ENCODE measurements around the gene NKD1.
"Not testable (repeated sequence)": the region's sequence is repeated elsewhere in the genome, so short reads cannot be mapped to it uniquely, and the experiment has no call there.

The NKD1 gene

DNA sequence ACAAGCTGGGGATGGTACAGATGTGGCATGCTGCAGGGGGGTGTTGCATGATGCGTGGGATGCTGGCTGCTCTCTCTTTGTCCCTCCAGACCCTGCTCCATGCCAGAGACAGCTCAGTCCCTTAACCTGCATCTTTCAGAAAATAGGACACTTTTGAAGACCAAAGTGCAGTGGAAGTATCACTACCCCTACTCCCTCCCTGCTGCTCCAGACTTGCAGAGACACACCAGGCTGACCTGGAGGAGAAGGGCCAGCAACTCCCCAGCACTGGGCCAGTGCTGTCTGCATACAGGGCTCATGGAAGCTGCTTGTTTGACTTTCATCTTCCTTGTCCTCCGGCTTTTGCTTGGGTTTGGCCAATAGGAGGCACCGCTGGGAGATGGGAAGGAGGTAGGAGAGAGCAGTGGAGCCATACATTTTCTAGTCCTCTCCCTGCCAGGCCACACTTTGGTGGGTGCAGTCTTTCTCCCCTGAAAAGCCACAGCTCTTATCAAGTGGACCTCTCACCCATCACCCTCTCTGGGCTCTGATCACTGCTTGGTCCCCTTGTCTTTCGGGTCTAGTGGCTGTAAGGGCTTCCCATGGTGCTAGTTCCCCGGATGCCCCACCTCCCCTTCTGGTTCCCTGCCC lies 46.1 kb upstream of the NKD1 start:
- no peaks in the 10 kb centered on the region for H3K36me3 ChIP-seq
- TF ChIP-seq, protein P1, sequence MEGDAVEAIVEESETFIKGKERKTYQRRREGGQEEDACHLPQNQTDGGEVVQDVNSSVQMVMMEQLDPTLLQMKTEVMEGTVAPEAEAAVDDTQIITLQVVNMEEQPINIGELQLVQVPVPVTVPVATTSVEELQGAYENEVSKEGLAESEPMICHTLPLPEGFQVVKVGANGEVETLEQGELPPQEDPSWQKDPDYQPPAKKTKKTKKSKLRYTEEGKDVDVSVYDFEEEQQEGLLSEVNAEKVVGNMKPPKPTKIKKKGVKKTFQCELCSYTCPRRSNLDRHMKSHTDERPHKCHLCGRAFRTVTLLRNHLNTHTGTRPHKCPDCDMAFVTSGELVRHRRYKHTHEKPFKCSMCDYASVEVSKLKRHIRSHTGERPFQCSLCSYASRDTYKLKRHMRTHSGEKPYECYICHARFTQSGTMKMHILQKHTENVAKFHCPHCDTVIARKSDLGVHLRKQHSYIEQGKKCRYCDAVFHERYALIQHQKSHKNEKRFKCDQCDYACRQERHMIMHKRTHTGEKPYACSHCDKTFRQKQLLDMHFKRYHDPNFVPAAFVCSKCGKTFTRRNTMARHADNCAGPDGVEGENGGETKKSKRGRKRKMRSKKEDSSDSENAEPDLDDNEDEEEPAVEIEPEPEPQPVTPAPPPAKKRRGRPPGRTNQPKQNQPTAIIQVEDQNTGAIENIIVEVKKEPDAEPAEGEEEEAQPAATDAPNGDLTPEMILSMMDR (IDR thresholded peaks at IDR 0.05; ENCODE audit: low read depth, low read length): no peak
- no peaks in the 10 kb centered on the region for H3K4me1 ChIP-seq
- no peaks in the 10 kb centered on the region for H3K27me3 ChIP-seq
- H3K9me3 ChIP-seq: no peaks in the 10 kb centered on the region
- no peak for DNase-seq
- no peak overlapping the region for H3K4me3 ChIP-seq (ENCODE audit: low read depth, low read length)

DNA sequence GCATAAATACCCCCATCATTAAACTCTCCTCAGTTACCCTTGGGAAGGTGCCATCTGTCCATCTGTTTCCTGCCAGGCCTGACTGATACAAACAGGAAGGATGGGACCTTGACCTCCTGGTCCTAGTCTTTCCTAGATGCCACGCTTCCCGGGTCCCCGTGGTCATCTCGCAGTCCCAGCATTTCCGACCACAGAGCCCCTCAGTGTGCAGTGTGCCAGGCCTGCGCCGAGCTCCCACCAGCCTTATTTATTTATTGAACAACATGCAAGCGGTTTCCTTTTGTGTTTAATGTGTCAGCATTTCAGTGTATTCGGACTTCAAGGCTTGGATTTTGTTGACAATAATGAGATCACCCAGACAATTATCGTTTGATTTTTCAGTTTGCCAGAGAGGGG lies 45.6 kb upstream of the NKD1 start:
- Histone ChIP-seq H3K4me3 (ENCODE audit: low read depth, low read length) (no peak overlapping the region), H3K9me3 (no peaks in the 10 kb centered on the region), H3K36me3 (no peaks in the 10 kb centered on the region), H3K27me3 (no peaks in the 10 kb centered on the region), H3K4me1 (no peaks in the 10 kb centered on the region)
- TF ChIP-seq, protein P1 (IDR thresholded peaks at IDR 0.05; ENCODE audit: low read depth, low read length): no peak
- no peak for DNase-seq

DNA sequence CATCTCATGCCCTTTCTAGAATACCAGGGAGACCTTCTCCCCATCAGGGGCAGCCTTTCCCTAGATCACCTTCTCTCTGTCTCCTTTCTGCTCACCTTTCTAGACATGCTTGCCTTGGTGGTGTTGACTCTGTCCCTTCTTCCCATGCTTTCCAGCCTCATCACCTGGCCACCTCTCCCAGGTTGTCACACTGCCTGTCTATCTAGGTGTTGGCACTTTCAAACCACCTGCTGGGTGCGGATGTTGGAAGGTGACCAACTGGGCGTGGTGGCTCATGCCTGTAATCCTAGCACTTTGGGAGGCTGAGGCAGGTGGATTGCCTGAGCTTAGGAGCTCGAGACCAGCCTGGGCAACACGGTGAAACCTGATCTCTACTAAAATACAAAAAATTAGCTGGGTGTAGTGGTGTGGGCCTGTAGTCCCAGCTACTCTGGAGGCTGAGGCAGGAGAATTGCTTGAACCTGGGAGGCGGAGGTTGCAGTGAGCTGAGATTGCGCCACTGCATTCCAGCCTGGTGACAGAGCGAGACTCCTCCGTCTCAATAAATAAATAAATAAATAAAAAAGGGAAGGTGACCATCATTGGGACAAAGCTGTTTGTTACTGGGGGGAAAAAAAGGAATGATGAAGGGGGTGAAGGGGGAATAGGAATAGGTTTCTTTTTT lies 44.2 kb upstream of the NKD1 start:
- H3K36me3 ChIP-seq; H3K27me3 ChIP-seq; H3K9me3 ChIP-seq; H3K4me1 ChIP-seq; DNase-seq; H3K4me3 ChIP-seq (ENCODE audit: low read depth, low read length): not testable (repeated sequence)

DNA sequence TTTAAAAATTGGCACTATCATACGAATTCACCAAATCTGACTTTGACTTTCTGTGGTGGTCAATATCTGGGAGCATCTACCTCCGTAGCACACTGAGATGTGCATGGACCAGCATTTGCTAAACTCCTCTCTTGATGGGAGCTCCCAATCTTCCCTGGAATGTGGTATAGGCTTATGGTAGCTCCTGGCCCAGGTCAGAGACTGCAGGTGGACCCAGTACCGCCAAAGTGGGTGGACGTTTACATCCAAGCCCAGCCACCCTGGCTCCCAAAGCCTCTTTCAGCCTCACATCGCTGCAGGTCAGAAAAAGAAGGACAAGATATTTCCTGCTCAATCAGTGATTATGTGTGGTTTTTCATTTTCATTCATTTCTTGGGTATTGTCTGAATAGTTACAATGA lies 43.1 kb upstream of the NKD1 start:
- no peaks in the 10 kb centered on the region for H3K36me3 ChIP-seq
- H3K4me1 ChIP-seq: no peaks in the 10 kb centered on the region
- H3K4me3 ChIP-seq (ENCODE audit: low read depth, low read length): no peak overlapping the region
- no peaks in the 10 kb centered on the region for H3K9me3 ChIP-seq
- TF ChIP-seq, protein P1 (IDR thresholded peaks at IDR 0.05; ENCODE audit: low read depth, low read length): no peak
- DNase-seq: no peak
- no peaks in the 10 kb centered on the region for H3K27me3 ChIP-seq

DNA sequence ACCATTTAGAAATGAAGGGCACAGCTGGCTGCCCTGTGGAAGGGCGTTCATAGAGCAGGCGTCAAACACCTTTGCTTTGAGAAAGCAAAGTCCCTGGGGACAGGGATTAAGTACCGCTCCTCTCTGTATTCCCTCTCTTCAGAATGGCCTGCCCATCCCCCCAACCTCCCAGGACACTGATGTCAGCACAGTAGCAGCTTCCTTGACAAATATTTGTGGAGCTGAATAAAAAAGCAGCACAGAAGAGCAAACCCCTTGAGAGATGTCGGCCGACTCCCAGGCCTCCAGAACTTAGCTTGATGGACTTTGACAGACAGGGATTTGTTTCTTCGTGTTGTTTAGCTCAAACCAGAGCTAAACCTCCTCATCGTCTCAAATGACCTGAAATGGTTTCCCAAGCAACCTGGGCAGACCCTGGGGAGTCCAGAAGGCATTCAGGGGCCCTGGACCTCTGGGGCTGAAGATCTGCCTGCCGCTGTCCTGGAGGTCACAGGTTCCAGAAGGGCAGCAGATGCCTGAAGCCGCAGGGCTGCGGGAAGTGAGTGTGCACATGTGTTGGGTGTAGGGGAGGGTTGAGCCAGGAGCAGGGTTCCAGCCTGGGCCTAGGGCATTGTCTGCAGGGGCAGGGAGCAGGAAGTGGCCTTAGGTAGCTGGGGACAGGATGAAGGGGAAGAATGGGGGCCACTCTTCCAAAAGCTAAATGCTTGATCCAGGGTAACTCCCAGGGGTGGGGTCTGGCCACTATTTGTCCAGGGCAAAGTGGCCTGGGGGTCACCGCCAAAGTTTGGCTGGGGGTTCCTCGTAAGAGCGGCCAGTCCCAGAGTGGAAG lies 42.3 kb upstream of the NKD1 start:
- Histone ChIP-seq H3K9me3 (no peaks in the 10 kb centered on the region), H3K4me3 (ENCODE audit: low read depth, low read length) (no peak overlapping the region), H3K36me3 (no peaks in the 10 kb centered on the region), H3K4me1 (no peaks in the 10 kb centered on the region), H3K27me3 (no peaks in the 10 kb centered on the region)
- TF ChIP-seq, protein P1 (IDR thresholded peaks at IDR 0.05; ENCODE audit: low read depth, low read length): no peak
- DNase-seq: no peak

DNA sequence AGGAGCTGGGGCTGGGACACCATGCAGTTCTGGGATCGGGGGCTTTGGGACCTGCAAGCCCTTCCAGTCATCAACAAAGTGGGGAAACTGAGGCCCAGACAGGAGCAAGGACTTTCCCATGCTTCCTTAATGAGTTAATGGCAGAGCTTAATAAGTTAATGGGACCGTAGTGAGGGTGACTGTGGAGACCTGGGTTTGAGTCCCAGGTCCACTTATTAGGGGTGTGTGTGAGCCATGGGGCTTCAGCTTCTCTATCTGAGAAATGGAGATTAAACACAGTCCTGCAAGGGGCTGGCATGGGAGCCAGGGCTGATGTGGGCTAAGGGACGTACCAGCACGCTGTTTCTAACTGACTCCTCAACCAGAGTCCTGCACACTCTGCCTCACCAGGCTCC lies 41.7 kb upstream of the NKD1 start:
- no peaks in the 10 kb centered on the region for H3K4me1 ChIP-seq
- H3K27me3 ChIP-seq: no peaks in the 10 kb centered on the region
- no peaks in the 10 kb centered on the region for H3K9me3 ChIP-seq
- no peak overlapping the region for H3K4me3 ChIP-seq (ENCODE audit: low read depth, low read length)
- no peaks in the 10 kb centered on the region for H3K36me3 ChIP-seq
- no peak for DNase-seq
- TF ChIP-seq, protein P1 (IDR thresholded peaks at IDR 0.05; ENCODE audit: low read depth, low read length): no peak

All from BE2C (cell line).